Measurements from ENCODE around the gene SLC35E2B. TPM values are rescaled to one million over a fixed set of nuclear protein-coding genes. Genes with fewer than 3 reads are reported as not detected.
A peak's percentile ranks its signal among the peaks of the same experiment; 100 is the strongest.

Gene SLC35E2B
- total and polyA plus RNA-seq, 2 of the 13 experiments (the other 11 are each of a cell fraction or from before 2014, with no cell fraction given) = 14.1 to 19.7 TPM

DNA sequence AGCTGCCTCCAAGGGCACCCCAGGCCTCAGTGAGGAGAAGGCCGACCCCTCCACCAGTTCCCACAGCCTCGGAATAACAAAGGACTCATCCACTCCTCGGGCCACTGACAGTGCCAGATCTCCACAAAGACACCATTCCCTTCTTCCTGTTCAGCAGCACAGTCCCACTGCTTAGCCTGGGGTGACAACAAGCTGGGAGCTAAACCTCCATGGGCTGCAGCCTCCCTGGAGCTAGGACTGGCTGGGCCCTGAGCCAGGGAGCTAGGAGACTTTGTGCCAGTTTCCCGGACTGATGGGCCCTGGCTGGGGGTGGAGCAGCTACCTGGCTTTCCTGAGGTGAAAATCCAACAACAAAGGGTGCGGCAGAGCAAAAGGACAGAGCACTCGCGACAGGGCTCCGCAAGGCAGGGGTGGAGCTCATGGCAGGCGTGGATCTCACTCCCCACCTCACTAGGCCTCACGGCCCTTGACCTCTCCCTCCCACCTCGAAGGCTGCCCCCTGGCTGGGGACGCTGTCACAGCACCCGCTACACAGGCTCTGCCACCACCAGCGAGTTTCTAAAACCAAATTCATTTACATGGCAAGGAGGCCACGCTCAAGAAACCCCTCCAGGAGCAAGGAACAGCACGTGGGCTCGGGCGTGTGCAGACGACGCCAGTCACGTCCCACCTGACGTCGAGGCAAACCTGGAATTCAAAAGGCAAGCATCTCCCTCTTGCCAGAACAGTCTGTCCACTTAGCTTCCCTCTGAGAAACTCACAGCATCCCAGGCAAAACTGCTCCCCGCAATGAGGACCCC is 13.8 kb downstream of the SLC35E2B start (continued):
- TF ChIP-seq, protein P1, sequence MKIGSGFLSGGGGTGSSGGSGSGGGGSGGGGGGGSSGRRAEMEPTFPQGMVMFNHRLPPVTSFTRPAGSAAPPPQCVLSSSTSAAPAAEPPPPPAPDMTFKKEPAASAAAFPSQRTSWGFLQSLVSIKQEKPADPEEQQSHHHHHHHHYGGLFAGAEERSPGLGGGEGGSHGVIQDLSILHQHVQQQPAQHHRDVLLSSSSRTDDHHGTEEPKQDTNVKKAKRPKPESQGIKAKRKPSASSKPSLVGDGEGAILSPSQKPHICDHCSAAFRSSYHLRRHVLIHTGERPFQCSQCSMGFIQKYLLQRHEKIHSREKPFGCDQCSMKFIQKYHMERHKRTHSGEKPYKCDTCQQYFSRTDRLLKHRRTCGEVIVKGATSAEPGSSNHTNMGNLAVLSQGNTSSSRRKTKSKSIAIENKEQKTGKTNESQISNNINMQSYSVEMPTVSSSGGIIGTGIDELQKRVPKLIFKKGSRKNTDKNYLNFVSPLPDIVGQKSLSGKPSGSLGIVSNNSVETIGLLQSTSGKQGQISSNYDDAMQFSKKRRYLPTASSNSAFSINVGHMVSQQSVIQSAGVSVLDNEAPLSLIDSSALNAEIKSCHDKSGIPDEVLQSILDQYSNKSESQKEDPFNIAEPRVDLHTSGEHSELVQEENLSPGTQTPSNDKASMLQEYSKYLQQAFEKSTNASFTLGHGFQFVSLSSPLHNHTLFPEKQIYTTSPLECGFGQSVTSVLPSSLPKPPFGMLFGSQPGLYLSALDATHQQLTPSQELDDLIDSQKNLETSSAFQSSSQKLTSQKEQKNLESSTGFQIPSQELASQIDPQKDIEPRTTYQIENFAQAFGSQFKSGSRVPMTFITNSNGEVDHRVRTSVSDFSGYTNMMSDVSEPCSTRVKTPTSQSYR (CRISPR knock-in tag; IDR thresholded peaks at IDR 0.05; ENCODE audit: borderline replicate concordance) = peak; percentile 61; the same call in 1 of the 2 replicates
- TF ChIP-seq DMTF1 (CRISPR knock-in tag; IDR thresholded peaks at IDR 0.05) (no peak), ELF4 (CRISPR knock-in tag; IDR thresholded peaks at IDR 0.05; ENCODE audit: borderline replicate concordance) (no peak), ZSCAN29 (CRISPR knock-in tag; conservative IDR thresholded peaks at IDR 0.05) (0 out of 2 replicates have a peak, but pooled peaks have one; percentile 35), TARDBP (CRISPR knock-in tag; IDR thresholded peaks at IDR 0.05) (peak; percentile 60; the same call in 1 of the 2 replicates), RXRB (CRISPR knock-in tag; IDR thresholded peaks at IDR 0.05; ENCODE audit: borderline replicate concordance) (peak; percentile 87), ZNF569 (CRISPR knock-in tag; IDR thresholded peaks at IDR 0.05; ENCODE audit: borderline replicate concordance) (no peak), CENPX (CRISPR knock-in tag; IDR thresholded peaks at IDR 0.05) (no peak), ZNF572 (CRISPR knock-in tag; IDR thresholded peaks at IDR 0.05) (no peak), POLR2G (IDR thresholded peaks at IDR 0.05; ENCODE audit: low read depth, low read length) (peak; percentile 43; the same call in 1 of the 2 replicates), ZFP82 (CRISPR knock-in tag; IDR thresholded peaks at IDR 0.05; ENCODE audit: borderline replicate concordance) (no peak), PATZ1 (CRISPR knock-in tag; IDR thresholded peaks at IDR 0.05) (peak; percentile 84), NFIB (CRISPR knock-in tag; IDR thresholded peaks at IDR 0.05; ENCODE audit: borderline replicate concordance) (no peak), ZNF543 (CRISPR knock-in tag; IDR thresholded peaks at IDR 0.05) (peak; percentile 74), REL (CRISPR knock-in tag; conservative IDR thresholded peaks at IDR 0.05) (no peak), SNAI1 (CRISPR knock-in tag; IDR thresholded peaks at IDR 0.05; ENCODE audit: borderline replicate concordance) (no peak; the same call in 1 of the 2 replicates), CSRNP2 (CRISPR knock-in tag; conservative IDR thresholded peaks at IDR 0.05; ENCODE audit: low read depth) (no peak), RFX5 (IDR thresholded peaks at IDR 0.05; ENCODE audit: low read depth, low read length) (no peak), ZSCAN25 (CRISPR knock-in tag; IDR thresholded peaks at IDR 0.05) (peak; percentile 97)

Data from HepG2 (cell line).